ENCODE measurements around the gene USP33.
"Not testable (repeated sequence)": the region's sequence is repeated elsewhere in the genome, so short reads cannot be mapped to it uniquely, and the experiment has no call there.

Gene USP33

GRCh38 chr1:77671836-77672235 lies 87.8 kb downstream of the USP33 start:
- no peak for DNase-seq (ENCODE audit: low read depth, low spot score)

- no peak for DNase-seq (ENCODE audit: low read depth, low spot score)
Observed at GRCh38 chr1:77670330-77670729, 89.3 kb downstream of the USP33 start.

GRCh38 chr1:77668924-77669449 lies 90.7 kb downstream of the USP33 start:
- DNase-seq (ENCODE audit: low read depth, low spot score), result no peak

DNA sequence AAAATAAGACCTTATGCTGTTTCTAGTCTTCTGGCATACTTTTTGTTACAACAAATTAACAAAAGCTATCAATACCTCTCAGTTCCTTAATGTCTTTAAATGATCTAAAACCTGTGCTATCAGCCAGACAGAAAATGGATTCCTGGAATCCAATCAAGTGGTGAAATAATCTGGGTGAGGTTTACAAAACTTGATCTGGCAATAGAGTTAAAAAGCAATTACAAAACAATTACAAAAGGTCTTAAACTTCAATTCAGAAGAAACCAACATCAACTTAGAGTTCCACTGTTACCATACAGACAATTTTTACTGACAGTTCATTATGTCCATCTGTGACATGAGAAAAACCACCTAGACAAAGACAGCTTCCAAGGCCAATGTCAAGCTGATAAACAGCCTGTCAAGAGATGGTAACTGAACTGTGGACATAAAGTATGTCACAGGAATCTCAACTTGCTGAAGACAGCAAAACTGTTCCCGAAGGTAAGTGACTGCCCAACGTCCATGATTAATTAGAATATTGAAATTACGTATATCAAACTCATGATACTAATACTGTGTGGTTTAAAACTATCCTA lies 94.6 kb downstream of the USP33 start:
- no peak for DNase-seq (ENCODE audit: low read depth, low spot score)

DNA sequence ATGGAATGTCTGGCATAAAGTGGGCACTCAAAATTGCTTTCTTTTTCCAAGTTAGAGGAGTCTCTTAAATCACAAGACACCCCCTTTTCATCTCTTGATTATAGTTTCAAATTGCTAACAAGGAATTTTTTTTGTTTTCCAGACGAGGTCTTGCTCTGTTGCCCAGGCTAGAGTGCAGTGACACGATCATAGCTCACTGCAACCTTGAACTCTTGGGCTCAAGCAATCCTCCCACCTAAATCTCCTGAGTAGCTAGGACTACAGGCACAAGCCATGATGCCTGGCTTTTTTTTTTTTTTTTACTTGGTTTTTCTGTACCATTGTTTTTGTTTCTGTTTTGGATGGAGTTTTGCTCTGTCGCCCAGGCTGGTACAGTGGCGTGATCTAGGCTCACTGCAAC lies 98.0 kb downstream of the USP33 start:
- DNase-seq (ENCODE audit: low read depth, low spot score), result no peak

DNA sequence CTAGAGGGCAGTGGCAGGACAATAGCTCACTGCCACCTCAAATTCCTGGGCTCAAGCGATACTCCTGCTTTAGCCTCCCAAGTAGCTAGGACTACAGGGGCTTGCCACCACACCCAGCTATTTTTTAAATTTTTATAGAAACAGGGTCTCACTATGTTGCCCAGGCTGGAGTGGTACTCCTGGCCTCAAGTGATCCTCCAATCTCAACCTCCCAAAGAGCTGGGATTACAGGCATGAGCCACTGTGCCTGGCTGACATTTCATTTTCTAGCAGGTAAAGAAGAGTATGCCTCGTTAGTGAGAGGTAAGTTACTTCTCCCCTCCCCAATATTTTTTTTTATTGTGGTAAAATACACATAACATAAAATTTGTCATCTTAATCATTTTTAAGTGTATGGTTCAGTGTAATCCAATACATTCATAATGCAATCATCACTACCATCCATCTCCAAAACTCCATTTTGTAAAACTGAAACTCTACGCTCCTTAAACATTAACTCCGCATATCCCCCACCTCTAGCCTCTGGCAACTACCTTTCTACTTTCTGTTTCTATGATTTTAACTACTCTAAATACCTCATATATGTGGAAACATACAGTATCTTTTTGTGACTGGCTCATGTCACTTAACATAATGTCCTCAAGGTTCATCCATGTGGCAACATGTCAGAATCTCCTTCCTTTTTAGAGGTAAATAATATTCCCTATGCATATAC lies 99.6 kb downstream of the USP33 start:
- no peak for DNase-seq (ENCODE audit: low read depth, low spot score)

GRCh38 chr1:77658271-77658670 lies 101.4 kb downstream of the USP33 start:
- no peak for DNase-seq (ENCODE audit: low read depth, low spot score)

- no peak for DNase-seq (ENCODE audit: low read depth, low spot score)
Observed at GRCh38 chr1:77655431-77655974, 104.1 kb downstream of the USP33 start.

DNA sequence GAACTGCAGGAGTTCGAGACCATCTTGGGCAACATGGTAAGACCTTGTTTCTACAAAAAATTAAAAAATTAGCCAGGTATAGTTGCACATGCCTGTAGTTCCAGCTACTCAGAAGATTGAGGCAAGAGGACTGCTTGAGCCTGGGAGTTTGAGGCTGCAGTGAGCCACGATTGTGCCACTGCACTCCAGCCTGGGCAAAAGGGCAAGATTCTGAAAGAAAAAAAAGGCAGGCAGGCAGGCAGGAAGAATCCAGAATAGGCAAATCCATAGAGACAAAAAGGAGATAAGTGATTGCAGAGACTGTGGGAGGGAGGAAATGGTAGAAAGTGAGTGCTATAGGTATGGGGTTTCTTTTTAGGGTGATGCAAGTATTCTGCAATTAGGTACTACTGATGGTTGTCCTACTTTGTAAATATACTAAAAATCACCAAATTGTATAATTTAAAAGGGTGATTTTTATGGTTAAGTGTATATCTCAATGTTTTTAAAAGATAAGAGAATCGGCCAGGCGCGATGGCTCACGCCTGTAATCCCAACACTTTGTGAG lies 106.6 kb downstream of the USP33 start:
- no peak for DNase-seq (ENCODE audit: low read depth, low spot score)

GRCh38 chr1:77652268-77652667 lies 107.4 kb downstream of the USP33 start:
- DNase-seq (ENCODE audit: low read depth, low spot score), result no peak

- DNase-seq (ENCODE audit: low read depth, low spot score), result no peak
Observed at GRCh38 chr1:77649127-77649526, 110.5 kb downstream of the USP33 start.

DNA sequence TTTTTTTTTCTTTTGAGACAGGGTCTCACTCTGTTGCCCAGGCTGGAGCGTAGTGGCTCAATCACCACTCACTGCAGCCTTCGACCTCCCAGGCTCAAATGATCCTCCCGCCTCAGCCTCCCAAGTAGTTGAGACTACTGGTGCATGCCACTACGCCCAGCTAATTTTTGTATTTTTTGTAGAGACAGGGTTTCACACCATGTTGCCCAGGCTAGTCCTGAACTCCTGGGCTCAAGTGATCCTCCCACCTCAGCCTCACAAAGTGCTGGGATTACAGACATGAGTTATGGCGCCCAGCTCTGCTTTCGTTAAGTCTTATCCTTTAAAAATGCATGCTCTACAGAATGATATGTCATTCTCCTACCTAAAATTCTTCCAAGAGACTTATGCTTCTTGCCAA lies 113.4 kb downstream of the USP33 start:
- not testable (repeated sequence) for DNase-seq (ENCODE audit: low read depth, low spot score)
